Measurements from ENCODE around the gene STAT3. TPM values are rescaled to one million over a fixed set of nuclear protein-coding genes. Genes with fewer than 3 reads are reported as not detected.
"Not testable (repeated sequence)": the region's sequence is repeated elsewhere in the genome, so short reads cannot be mapped to it uniquely, and the experiment has no call there.

The STAT3 gene
- total RNA-seq, 2 experiments from 2014 or later: 128 to 131 TPM

DNA sequence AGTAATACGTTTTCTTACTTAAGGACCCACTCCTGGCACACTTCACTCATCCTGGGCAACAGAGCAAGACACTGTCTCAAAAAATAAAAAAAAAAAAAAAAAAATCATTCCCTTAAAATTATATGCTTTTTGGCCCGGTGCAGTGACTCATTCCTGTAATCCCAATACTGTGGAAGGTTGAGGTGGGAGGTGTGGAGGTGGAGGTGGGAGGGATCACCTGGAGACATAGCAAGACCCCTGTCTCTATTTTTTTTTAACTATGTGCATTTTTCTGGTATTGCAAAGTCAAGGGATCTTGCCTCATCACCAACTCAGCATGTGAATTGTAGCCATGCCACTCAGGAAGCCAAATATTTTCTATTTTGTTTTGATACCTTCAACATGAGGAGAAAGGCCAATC, 121.8 kb downstream of the STAT3 start:
- POLR2A ChIA-PET: interaction anchor here (1.2 to 2.1 kb wide), 2 partner anchors 9 to 17 kb away, joined by 3 to 10 read pairs; no protein-coding TSS in a partner anchor
- Mint-ChIP-seq H3K4me1 (peaks cover 30% of the 10 kb centered on the region), H3K36me3 (peaks cover 10% of the 10 kb centered on the region), H3K9me3 (no peaks in the 10 kb centered on the region), H3K4me3 (no peak overlapping the region), H3K27ac (peak overlapping the region; percentile 63), H3K27me3 (no peaks in the 10 kb centered on the region)
- DNase-seq (no peak), ATAC-seq (ENCODE audit: low read depth) (no peak)

DNA sequence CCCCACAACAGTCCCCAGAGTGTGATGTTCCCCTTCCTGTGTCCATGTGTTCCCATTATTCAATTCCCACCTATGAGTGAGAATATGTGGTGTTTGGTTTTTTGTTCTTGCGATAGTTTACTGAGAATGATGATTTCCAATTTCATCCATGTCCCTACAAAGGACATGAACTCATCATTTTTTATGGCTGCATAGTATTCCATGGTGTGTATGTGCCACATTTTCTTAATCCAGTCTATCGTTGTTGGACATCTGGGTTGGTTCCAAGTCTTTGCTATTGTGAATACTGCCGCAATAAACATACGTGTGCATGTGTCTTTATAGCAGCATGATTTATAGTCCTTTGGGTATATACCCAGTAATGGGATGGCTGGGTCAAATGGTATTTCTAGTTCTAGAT, 123.9 kb downstream of the STAT3 start:
- DNase-seq; ATAC-seq (ENCODE audit: low read depth); POLR2A ChIA-PET; H3K36me3 Mint-ChIP-seq; H3K9me3 Mint-ChIP-seq; H3K4me3 Mint-ChIP-seq; H3K27ac Mint-ChIP-seq; H3K27me3 Mint-ChIP-seq: not testable (repeated sequence)
- H3K4me1 Mint-ChIP-seq: peaks cover 18% of the 10 kb centered on the region

Other genes starting within 250 kb of the STAT3 start
- 10 to 100 TPM; 86.7 to 90.5 TPM for gene RAB5C, start 233.5 kb downstream of the STAT3 start, total RNA-seq
- gene KCNH4, start 207.3 kb downstream of the STAT3 start, total RNA-seq: under 1 TPM in 1 of 2 experiments, not detected in 1; 0.09 TPM
- not detected for gene HCRT, start 203.0 kb downstream of the STAT3 start, total RNA-seq
- gene GHDC, start 193.9 kb downstream of the STAT3 start, total RNA-seq: 10 to 100 TPM; 22.0 to 23.1 TPM
- 100 to 1,000 TPM; 131 to 134 TPM for gene STAT5B, start 112.1 kb downstream of the STAT3 start, total RNA-seq
- gene STAT5A, start 99.9 kb downstream of the STAT3 start, total RNA-seq: 100 to 1,000 TPM; 125 to 131 TPM
- gene CAVIN1, start 34.8 kb upstream of the STAT3 start, total RNA-seq: 1 to 10 TPM; 5.1 to 5.3 TPM
- 1 to 10 TPM; 8.1 TPM for gene ATP6V0A1, start 70.4 kb upstream of the STAT3 start, total RNA-seq
- gene NAGLU, start 147.8 kb upstream of the STAT3 start, total RNA-seq: 10 to 100 TPM; 22.9 to 23.9 TPM
- gene HSD17B1, start 164.5 kb upstream of the STAT3 start, total RNA-seq: 1 to 10 TPM; 1.2 TPM
- gene COASY, start 173.7 kb upstream of the STAT3 start, total RNA-seq: 10 to 100 TPM; 83.3 to 98.1 TPM
- 10 to 100 TPM; 62.9 to 64.9 TPM for gene MLX, start 178.7 kb upstream of the STAT3 start, total RNA-seq
- gene PSMC3IP, start 189.3 kb upstream of the STAT3 start, total RNA-seq: 10 to 100 TPM; 15.9 to 16.9 TPM
- 10 to 100 TPM; 82.2 to 82.3 TPM for gene RETREG3, start 220.9 kb upstream of the STAT3 start, total RNA-seq
- gene TUBG1, start 221.2 kb upstream of the STAT3 start, total RNA-seq: 10 to 100 TPM; 55.6 to 57.6 TPM